ENCODE data around the gene ITPR3. TPM values are rescaled to one million over a fixed set of nuclear protein-coding genes. Genes with fewer than 3 reads are reported as not detected.

Gene ITPR3
- total and polyA plus RNA-seq, 2 of the 13 experiments (the other 11 are each of a cell fraction or from before 2014, with no cell fraction given): 3.8 to 21.4 TPM

DNA sequence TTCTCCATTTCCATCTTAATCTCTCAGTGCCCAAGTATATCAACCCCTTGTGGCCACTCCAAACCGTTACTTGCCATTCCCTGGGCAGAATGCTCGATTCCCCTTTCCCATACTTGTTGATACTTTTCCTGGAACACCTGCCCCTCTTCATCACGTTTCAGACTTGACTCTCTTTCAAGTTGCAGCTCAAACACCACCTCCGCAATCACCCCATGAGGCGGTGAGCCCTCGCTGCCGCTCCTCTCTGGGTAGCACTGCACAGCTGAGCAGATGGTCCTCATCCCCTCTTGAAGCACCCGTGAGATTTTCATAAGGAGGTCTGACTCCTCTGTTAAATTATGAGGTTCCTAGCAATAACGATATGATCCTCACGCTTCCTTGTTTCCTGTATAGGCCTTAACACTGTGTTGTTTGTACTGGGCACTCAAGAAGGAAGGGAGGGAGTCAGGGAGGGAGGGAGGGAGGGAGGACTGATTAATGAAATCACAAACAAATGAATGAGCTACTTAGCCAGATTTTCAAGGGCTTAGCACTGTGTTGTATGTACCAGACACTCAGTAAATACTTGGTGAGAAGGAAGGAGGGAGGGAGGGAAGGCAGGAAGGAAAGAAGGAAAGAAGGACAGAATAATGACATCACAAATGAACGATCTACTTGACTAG lies 98.3 kb downstream of the ITPR3 start:
- in situ Hi-C loops (cut with HindIII; ENCODE audit: extremely low pct_ligation_motif_present, low pct_unique_long_range_greater_than_20kb) (no loop called here), intact Hi-C loops (cut with micrococcal nuclease; ENCODE audit: unreplicated experiment) (no loop called here)
- CTCF ChIA-PET (ENCODE audit: low intra/inter-chr PET ratio, low total read pairs): no interaction called here
- POLR2A ChIA-PET: interaction anchor here (1.8 kb wide), 1 partner anchor 8 kb away, joined by 9 read pairs; the partner anchor contains the start of gene UQCC2
- H4K20me1 ChIP-seq (ENCODE audit: insufficient read depth, low read length): no peaks in the 10 kb centered on the region
- TF ChIP-seq, protein P1, sequence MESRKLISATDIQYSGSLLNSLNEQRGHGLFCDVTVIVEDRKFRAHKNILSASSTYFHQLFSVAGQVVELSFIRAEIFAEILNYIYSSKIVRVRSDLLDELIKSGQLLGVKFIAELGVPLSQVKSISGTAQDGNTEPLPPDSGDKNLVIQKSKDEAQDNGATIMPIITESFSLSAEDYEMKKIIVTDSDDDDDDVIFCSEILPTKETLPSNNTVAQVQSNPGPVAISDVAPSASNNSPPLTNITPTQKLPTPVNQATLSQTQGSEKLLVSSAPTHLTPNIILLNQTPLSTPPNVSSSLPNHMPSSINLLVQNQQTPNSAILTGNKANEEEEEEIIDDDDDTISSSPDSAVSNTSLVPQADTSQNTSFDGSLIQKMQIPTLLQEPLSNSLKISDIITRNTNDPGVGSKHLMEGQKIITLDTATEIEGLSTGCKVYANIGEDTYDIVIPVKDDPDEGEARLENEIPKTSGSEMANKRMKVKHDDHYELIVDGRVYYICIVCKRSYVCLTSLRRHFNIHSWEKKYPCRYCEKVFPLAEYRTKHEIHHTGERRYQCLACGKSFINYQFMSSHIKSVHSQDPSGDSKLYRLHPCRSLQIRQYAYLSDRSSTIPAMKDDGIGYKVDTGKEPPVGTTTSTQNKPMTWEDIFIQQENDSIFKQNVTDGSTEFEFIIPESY (CRISPR knock-in tag; IDR thresholded peaks at IDR 0.05): no peak
- TF ChIP-seq CREB1 (IDR thresholded peaks at IDR 0.05) (peak; percentile 34; the same call in 1 of the 2 replicates), CREB1 (CRISPR knock-in tag; IDR thresholded peaks at IDR 0.05) (no peak), ATF7 (IDR thresholded peaks at IDR 0.05) (peak; percentile 49), ATF7 (CRISPR knock-in tag; IDR thresholded peaks at IDR 0.05) (no peak), ZNF615 (CRISPR knock-in tag; IDR thresholded peaks at IDR 0.05; ENCODE audit: borderline replicate concordance) (no peak), MED1 (CRISPR knock-in tag; IDR thresholded peaks at IDR 0.05) (no peak)
- TF ChIP-seq, protein P2, sequence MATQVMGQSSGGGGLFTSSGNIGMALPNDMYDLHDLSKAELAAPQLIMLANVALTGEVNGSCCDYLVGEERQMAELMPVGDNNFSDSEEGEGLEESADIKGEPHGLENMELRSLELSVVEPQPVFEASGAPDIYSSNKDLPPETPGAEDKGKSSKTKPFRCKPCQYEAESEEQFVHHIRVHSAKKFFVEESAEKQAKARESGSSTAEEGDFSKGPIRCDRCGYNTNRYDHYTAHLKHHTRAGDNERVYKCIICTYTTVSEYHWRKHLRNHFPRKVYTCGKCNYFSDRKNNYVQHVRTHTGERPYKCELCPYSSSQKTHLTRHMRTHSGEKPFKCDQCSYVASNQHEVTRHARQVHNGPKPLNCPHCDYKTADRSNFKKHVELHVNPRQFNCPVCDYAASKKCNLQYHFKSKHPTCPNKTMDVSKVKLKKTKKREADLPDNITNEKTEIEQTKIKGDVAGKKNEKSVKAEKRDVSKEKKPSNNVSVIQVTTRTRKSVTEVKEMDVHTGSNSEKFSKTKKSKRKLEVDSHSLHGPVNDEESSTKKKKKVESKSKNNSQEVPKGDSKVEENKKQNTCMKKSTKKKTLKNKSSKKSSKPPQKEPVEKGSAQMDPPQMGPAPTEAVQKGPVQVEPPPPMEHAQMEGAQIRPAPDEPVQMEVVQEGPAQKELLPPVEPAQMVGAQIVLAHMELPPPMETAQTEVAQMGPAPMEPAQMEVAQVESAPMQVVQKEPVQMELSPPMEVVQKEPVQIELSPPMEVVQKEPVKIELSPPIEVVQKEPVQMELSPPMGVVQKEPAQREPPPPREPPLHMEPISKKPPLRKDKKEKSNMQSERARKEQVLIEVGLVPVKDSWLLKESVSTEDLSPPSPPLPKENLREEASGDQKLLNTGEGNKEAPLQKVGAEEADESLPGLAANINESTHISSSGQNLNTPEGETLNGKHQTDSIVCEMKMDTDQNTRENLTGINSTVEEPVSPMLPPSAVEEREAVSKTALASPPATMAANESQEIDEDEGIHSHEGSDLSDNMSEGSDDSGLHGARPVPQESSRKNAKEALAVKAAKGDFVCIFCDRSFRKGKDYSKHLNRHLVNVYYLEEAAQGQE (IDR thresholded peaks at IDR 0.05; ENCODE audit: borderline replicate concordance in 1 of 2, low read depth in 1 of 2, low read length in 2 of 2): no peak
- no peak overlapping the region for H3K4me3 ChIP-seq (replicated peaks in 1 of 3; ENCODE audit: insufficient read depth in 1 of 3, low read depth in 2 of 3, low read length in 3 of 3)
- H3K27me3 ChIP-seq (ENCODE audit: control insufficient read depth in 1 of 2, insufficient read depth in 2 of 2, low read length in 2 of 2): peaks cover 0 to 11% of the 10 kb centered on the region in 2 experiments; a peak in 1 of 5 replicates
- FAIRE-seq (no peak), ATAC-seq (no peak), DNase-seq (ENCODE audit: low spot score) (no peak)
- H3K27ac ChIP-seq (ENCODE audit: extremely low read length, insufficient read depth, low read length): no peak overlapping the region
- no peak overlapping the region for H3K9ac ChIP-seq (ENCODE audit: insufficient read depth, low read depth, low read length)
- H2AFZ ChIP-seq (ENCODE audit: low read length): no peak overlapping the region
- peaks cover 31% of the 10 kb centered on the region for H3K4me1 ChIP-seq (ENCODE audit: insufficient read depth, low read length)
- no peaks in the 10 kb centered on the region for H3K36me3 ChIP-seq (replicated peaks in 1 of 2; ENCODE audit: control insufficient read depth in 1 of 2, insufficient read depth in 2 of 2, low read length in 2 of 2)
- BruUV-seq (replicated peaks): no TSS peak
- whole genome bisulfite sequencing (ENCODE audit: low lambda C conversion rate): 58% methylated on average over 11 of the region's 11 CpGs
- H3K9me3 ChIP-seq (ENCODE audit: low read length): no peaks in the 10 kb centered on the region
- no peak overlapping the region for H3K4me2 ChIP-seq (ENCODE audit: low read depth, low read length)
- H3K79me2 ChIP-seq (ENCODE audit: insufficient read depth, low read length): no peaks in the 10 kb centered on the region

Measured in HepG2 (cell line).